ENCODE results near the gene PLA2G5. TPM values are rescaled to one million over a fixed set of nuclear protein-coding genes. Genes with fewer than 3 reads are reported as not detected.
"Not testable (repeated sequence)": the region's sequence is repeated elsewhere in the genome, so short reads cannot be mapped to it uniquely, and the experiment has no call there.

The PLA2G5 gene
- total and polyA plus RNA-seq, 2 donors from 2014 or later: 0.47 to 0.58 TPM

GRCh38 chr1:20052386-20052785 lies 17.6 kb upstream of the PLA2G5 start:
- no peak overlapping the region for H3K9ac ChIP-seq (ENCODE audit: low read length in 3 of 3)
- H3K4me3 ChIP-seq (ENCODE audit: low read length in 3 of 3): no peak overlapping the region
- intact Hi-C loops (cut with DNase I): no loop called here
- TF ChIP-seq CTCF (IDR thresholded peaks at IDR 0.05; ENCODE audit: borderline replicate concordance, extremely low read depth, insufficient read depth): no peak
- no peaks in the 10 kb centered on the region for H3K36me3 ChIP-seq (ENCODE audit: control insufficient read depth in 2 of 3, insufficient read depth in 3 of 3, low read length in 3 of 3)
- no peaks in the 10 kb centered on the region for H3K4me1 ChIP-seq (ENCODE audit: control insufficient read depth in 2 of 3, insufficient read depth in 2 of 3, low read depth in 1 of 3, low read length in 3 of 3)
- H3K27ac ChIP-seq (ENCODE audit: low read depth in 2 of 2, low read length in 2 of 2): no peak overlapping the region
- H3K9me3 ChIP-seq (ENCODE audit: control insufficient read depth in 2 of 3, insufficient read depth in 1 of 3, low read length in 3 of 3): no peaks in the 10 kb centered on the region
- DNase-seq (no peak), FAIRE-seq (no peak)
- H3K27me3 ChIP-seq (ENCODE audit: control insufficient read depth, insufficient read depth, low read length): no peaks in the 10 kb centered on the region

- FAIRE-seq (no peak), DNase-seq (peak in 1 of 5 donors; percentile 3)
- H3K36me3 ChIP-seq (ENCODE audit: control insufficient read depth in 2 of 3, insufficient read depth in 3 of 3, low read length in 3 of 3): no peaks in the 10 kb centered on the region
- H3K9me3 ChIP-seq (ENCODE audit: control insufficient read depth in 2 of 3, insufficient read depth in 1 of 3, low read length in 3 of 3): no peaks in the 10 kb centered on the region
- no peaks in the 10 kb centered on the region for H3K27me3 ChIP-seq (ENCODE audit: control insufficient read depth, insufficient read depth, low read length)
- intact Hi-C loops (cut with DNase I): no loop called here
- H3K4me3 ChIP-seq (ENCODE audit: low read length in 3 of 3): no peak overlapping the region
- no peak for TF ChIP-seq CTCF (IDR thresholded peaks at IDR 0.05; ENCODE audit: borderline replicate concordance, extremely low read depth, insufficient read depth)
- no peak overlapping the region for H3K27ac ChIP-seq (ENCODE audit: low read depth in 2 of 2, low read length in 2 of 2)
- H3K9ac ChIP-seq (ENCODE audit: low read length in 3 of 3): no peak overlapping the region
- H3K4me1 ChIP-seq (ENCODE audit: control insufficient read depth in 2 of 3, insufficient read depth in 2 of 3, low read depth in 1 of 3, low read length in 3 of 3): peaks cover 0 to 4% (median 0%) of the 10 kb centered on the region in 3 donors
Measured at GRCh38 chr1:20057886-20058420, 12.0 kb upstream of the PLA2G5 start.

GRCh38 chr1:20058531-20058930 lies 11.5 kb upstream of the PLA2G5 start:
- no peak for TF ChIP-seq CTCF (IDR thresholded peaks at IDR 0.05; ENCODE audit: borderline replicate concordance, extremely low read depth, insufficient read depth)
- H3K9ac ChIP-seq (ENCODE audit: low read length in 3 of 3): no peak overlapping the region
- no peaks in the 10 kb centered on the region for H3K27me3 ChIP-seq (ENCODE audit: control insufficient read depth, insufficient read depth, low read length)
- no peak overlapping the region for H3K4me3 ChIP-seq (ENCODE audit: low read length in 3 of 3)
- H3K4me1 ChIP-seq (ENCODE audit: control insufficient read depth in 2 of 3, insufficient read depth in 2 of 3, low read depth in 1 of 3, low read length in 3 of 3): peaks cover 0 to 4% (median 0%) of the 10 kb centered on the region in 3 donors
- intact Hi-C loops (cut with DNase I): no loop called here
- peak; percentile 11 for FAIRE-seq
- no peaks in the 10 kb centered on the region for H3K36me3 ChIP-seq (ENCODE audit: control insufficient read depth in 2 of 3, insufficient read depth in 3 of 3, low read length in 3 of 3)
- no peak overlapping the region for H3K27ac ChIP-seq (ENCODE audit: low read depth in 2 of 2, low read length in 2 of 2)
- no peaks in the 10 kb centered on the region for H3K9me3 ChIP-seq (ENCODE audit: control insufficient read depth in 2 of 3, insufficient read depth in 1 of 3, low read length in 3 of 3)
- DNase-seq: peak in 3 of 5 donors; percentile 12 to 53 (median 43)

- Histone ChIP-seq H3K4me3 (ENCODE audit: low read length in 3 of 3) (no peak overlapping the region), H3K27ac (ENCODE audit: low read depth in 2 of 2, low read length in 2 of 2) (no peak overlapping the region), H3K27me3 (ENCODE audit: control insufficient read depth, insufficient read depth, low read length) (no peaks in the 10 kb centered on the region), H3K9me3 (ENCODE audit: control insufficient read depth in 2 of 3, insufficient read depth in 1 of 3, low read length in 3 of 3) (no peaks in the 10 kb centered on the region), H3K4me1 (ENCODE audit: control insufficient read depth in 2 of 3, insufficient read depth in 2 of 3, low read depth in 1 of 3, low read length in 3 of 3) (peaks cover 0 to 4% (median 0%) of the 10 kb centered on the region in 3 donors), H3K36me3 (ENCODE audit: control insufficient read depth in 2 of 3, insufficient read depth in 3 of 3, low read length in 3 of 3) (no peaks in the 10 kb centered on the region), H3K9ac (ENCODE audit: low read length in 3 of 3) (no peak overlapping the region)
- DNase-seq (no peak), FAIRE-seq (no peak)
- TF ChIP-seq CTCF (IDR thresholded peaks at IDR 0.05; ENCODE audit: borderline replicate concordance, extremely low read depth, insufficient read depth): no peak
- intact Hi-C loops (cut with DNase I): no loop called here
Measured at GRCh38 chr1:20059847-20060246, 10.1 kb upstream of the PLA2G5 start.

- H3K9me3 ChIP-seq (ENCODE audit: control insufficient read depth in 2 of 3, insufficient read depth in 1 of 3, low read length in 3 of 3); FAIRE-seq; H3K4me3 ChIP-seq (ENCODE audit: low read length in 3 of 3); intact Hi-C loops (cut with DNase I); H3K27ac ChIP-seq (ENCODE audit: low read depth in 2 of 2, low read length in 2 of 2); H3K4me1 ChIP-seq (ENCODE audit: control insufficient read depth in 2 of 3, insufficient read depth in 2 of 3, low read depth in 1 of 3, low read length in 3 of 3); H3K36me3 ChIP-seq (ENCODE audit: control insufficient read depth in 2 of 3, insufficient read depth in 3 of 3, low read length in 3 of 3); H3K9ac ChIP-seq (ENCODE audit: low read length in 3 of 3); DNase-seq; H3K27me3 ChIP-seq (ENCODE audit: control insufficient read depth, insufficient read depth, low read length): not testable (repeated sequence)
Measured at GRCh38 chr1:20060791-20061190, 9.2 kb upstream of the PLA2G5 start.

Measured in kidney (tissue), 14 donors.